GM21717 (cell line): ENCODE data around the gene ATP11C.
"Not testable (repeated sequence)": the region's sequence is repeated elsewhere in the genome, so short reads cannot be mapped to it uniquely, and the experiment has no call there.

Experiments used
- ATAC-seq: cut with Tn5 transposase; IDR thresholded peaks from one replicate; pipeline ENCODE4 v1.9.1; 2021; ENCODE audit warnings: mild to moderate bottlenecking, moderate library complexity; ENCODE audit not compliant: unreplicated experiment

Gene ATP11C

GRCh38 chrX:139932901-139933796 is at the start of gene ATP11C:
Gene ATP11C, minus strand, starts transcription at chrX:139933053. Its CDS starts 1,011 bp downstream, at chrX:139932042.
- peak; percentile 79 for ATAC-seq

- no peak for ATAC-seq
Measured at GRCh38 chrX:139974471-139974870, 41.6 kb upstream of the ATP11C start.

- ATAC-seq, result no peak
Measured at GRCh38 chrX:139972629-139973624, 40.1 kb upstream of the ATP11C start.

GRCh38 chrX:139972113-139972512 is 39.3 kb upstream of the ATP11C start:
- no peak for ATAC-seq

- no peak for ATAC-seq
Measured at GRCh38 chrX:139971394-139971749, 38.5 kb upstream of the ATP11C start.

GRCh38 chrX:139969286-139969685 is 36.4 kb upstream of the ATP11C start:
- no peak for ATAC-seq

GRCh38 chrX:139967750-139968149 is 34.9 kb upstream of the ATP11C start:
- no peak for ATAC-seq

- ATAC-seq, result no peak
Measured at GRCh38 chrX:139967300-139967699, 34.4 kb upstream of the ATP11C start.

GRCh38 chrX:139966159-139966558 is 33.3 kb upstream of the ATP11C start:
- not testable (repeated sequence) for ATAC-seq

- no peak for ATAC-seq
Measured at GRCh38 chrX:139965421-139965820, 32.6 kb upstream of the ATP11C start, which contains the start of gene CXorf66. Gene CXorf66, minus strand, starts transcription at chrX:139965521. Its CDS starts 25 bp downstream, at chrX:139965496.

GRCh38 chrX:139961091-139961490 is 28.2 kb upstream of the ATP11C start:
- ATAC-seq, result not testable (repeated sequence)

GRCh38 chrX:139949703-139950102 is 16.9 kb upstream of the ATP11C start:
- no peak for ATAC-seq

- ATAC-seq, result no peak
Measured at GRCh38 chrX:139945075-139945474, 12.2 kb upstream of the ATP11C start.

- no peak for ATAC-seq
Measured at GRCh38 chrX:139936259-139936658, 3.4 kb upstream of the ATP11C start.

- no peak for ATAC-seq
Measured at GRCh38 chrX:139933904-139934303, 1.1 kb upstream of the ATP11C start.

GRCh38 chrX:139932073-139932900 is 566 bp downstream of the ATP11C start:
- ATAC-seq, result peak; percentile 43

GRCh38 chrX:139931646-139932072 is 1.2 kb downstream of the ATP11C start:
- ATAC-seq, result no peak

GRCh38 chrX:139930916-139931645 is 1.8 kb downstream of the ATP11C start:
- ATAC-seq, result no peak

GRCh38 chrX:139930401-139930800 is 2.5 kb downstream of the ATP11C start:
- no peak for ATAC-seq

GRCh38 chrX:139929876-139930275 is 3.0 kb downstream of the ATP11C start:
- ATAC-seq, result no peak
